GM19025 (cell line): ENCODE data around the gene USP12.
"Not testable (repeated sequence)": the region's sequence is repeated elsewhere in the genome, so short reads cannot be mapped to it uniquely, and the experiment has no call there.

Experiments used
- ATAC-seq: cut with Tn5 transposase; IDR thresholded peaks from one replicate; pipeline ENCODE4 v1.9.1; 2021; ENCODE audit warnings: mild to moderate bottlenecking, low read depth, moderate library complexity; ENCODE audit not compliant: unreplicated experiment

The USP12 gene

GRCh38 chr13:27125357-27126282, 46.0 kb downstream of the USP12 start:
- no peak for ATAC-seq

DNA sequence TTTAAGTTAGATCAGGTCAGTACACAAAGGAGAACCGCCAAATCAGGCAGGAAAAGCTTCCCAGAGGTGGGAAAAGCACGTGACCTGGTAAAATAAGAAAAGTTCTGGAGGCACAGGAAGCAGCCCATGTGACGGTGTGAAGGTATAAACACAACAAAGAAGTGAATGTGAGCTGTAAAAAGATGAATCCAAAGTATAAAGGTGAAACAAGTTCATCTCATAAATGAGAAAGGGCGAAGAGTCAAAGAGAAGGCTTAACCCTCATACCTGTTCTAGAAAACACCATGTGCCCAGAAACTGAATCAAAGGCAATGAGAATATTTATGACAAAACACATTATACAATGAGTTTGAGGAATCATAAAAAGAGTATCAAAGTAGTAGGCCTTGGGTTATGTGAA, 47.0 kb downstream of the USP12 start:
- no peak for ATAC-seq

DNA sequence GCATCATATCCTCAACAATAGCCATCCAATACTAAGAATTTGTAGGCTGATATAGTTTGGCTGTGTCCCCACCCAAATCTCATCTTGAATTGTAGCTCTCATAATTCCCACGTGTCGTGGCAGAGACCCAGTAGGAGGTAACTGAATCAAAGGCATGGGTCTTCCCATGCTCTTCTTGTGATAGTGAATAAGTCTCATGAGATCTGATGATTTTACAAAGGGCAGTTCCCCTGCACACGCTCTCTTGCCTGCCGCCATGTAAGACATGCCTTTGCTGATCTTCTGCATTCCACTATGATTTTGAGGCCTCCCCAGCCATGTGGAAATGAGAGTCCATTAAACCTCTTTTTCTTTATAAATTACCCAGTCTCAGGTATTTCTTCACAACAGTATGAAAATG, 48.2 kb downstream of the USP12 start:
- not testable (repeated sequence) for ATAC-seq

DNA sequence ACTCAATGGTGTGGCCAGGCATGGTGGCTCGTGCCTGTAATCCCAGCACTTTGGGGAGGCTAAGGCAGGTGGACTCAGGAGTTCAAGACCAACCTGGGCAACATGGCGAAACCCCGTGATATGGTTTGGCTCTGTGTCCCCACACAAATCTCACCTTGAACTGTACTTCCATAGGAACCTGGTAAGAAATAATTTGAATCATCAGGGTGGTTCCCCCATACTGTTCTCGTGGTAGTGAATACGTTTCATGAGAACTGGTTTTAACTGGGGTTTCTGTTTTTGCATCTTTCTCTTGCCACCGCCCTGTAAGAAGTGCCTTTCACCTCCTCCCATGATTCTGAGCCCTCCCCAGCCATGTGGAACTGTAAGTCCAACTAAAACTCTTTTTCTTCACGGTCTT, 49.6 kb downstream of the USP12 start:
- no peak for ATAC-seq

- ATAC-seq, result no peak
Observed at GRCh38 chr13:27120811-27121210, 50.8 kb downstream of the USP12 start.

DNA sequence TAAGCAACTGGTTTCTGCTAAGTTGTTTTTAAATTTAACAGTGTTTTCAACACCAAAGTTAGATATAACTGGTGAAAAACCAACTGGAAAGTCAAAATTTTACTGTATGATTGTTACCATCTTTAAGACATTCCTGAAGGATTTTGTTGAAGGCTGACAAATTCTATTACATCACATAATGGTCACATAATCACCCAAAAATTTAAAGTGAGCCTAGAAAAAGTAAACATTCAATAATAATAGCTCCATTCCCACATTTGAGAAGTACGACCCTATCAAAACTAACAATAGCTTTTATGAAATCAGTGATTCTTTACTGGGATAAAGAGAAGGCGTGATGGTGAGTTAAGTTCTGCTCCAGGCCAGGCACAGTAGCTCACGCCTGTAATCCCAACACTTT, 51.6 kb downstream of the USP12 start:
- no peak for ATAC-seq

DNA sequence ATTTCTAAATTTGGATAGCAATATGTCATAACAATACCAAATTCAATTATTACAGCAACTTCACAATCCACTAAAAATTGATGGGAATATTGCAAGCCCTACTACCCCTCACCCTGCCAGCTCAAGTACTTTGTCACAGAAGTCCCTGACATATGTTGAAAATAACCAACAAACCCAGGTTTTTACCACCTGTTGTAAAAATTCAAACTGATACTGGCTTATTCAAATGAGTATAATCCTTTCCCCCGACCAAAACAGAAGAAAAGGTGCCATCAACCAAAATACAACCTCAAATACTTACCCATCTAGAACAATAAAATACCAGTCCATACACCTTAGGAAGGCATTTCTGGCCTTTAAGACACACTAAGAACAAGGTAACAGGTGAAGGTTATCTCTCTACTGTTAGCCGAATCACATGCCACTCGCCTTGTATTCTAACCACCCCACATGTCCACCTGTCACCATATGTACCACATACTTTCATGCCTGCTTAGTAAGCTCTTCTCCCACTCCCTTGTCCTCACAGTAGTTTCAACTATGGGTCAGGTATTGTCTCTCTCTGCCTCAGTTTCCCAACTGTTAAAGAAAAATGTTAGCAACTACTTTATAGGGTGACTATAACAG, 53.1 kb downstream of the USP12 start:
- no peak for ATAC-seq

DNA sequence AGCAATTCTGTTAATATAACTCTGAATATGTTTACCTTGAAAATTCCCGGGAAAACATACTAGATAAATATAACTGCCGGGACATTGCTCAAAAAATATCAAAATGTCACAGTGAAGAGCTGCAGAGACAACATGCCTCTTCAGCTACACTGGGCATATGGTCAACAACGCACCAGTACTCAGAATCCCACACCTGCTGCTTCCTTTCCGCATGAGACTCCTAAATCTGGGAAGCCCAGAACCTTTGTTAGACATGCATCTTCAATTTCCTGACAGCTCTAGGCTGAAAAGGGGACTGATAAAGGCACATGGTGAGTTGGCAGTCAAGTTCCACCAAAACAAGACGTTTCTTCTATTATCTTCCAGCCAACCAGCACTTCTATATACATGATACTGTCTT, 53.7 kb downstream of the USP12 start:
- ATAC-seq, result no peak

- ATAC-seq, result no peak
Observed at GRCh38 chr13:27117158-27117557, 54.5 kb downstream of the USP12 start.

GRCh38 chr13:27113436-27113835, 58.2 kb downstream of the USP12 start:
- peak; percentile 47 for ATAC-seq

DNA sequence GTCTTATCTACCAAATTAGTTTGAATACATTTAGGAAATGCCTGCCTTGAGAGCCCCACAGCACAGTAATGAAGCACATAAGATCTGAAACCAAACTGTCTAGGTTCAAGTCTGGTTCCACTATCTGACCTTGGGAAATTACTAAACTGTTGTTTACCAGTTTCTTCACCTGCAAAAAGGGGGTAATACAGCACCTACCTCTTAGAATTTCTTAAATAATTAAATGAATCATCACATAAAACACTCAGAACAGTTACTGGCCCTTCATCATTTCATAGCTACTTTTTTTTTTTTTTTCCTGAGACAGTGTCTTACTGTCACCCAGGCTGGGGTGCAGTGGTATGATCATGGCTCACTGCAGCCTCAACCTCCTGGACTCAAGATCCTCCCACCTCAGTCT, 59.6 kb downstream of the USP12 start:
- ATAC-seq, result no peak

DNA sequence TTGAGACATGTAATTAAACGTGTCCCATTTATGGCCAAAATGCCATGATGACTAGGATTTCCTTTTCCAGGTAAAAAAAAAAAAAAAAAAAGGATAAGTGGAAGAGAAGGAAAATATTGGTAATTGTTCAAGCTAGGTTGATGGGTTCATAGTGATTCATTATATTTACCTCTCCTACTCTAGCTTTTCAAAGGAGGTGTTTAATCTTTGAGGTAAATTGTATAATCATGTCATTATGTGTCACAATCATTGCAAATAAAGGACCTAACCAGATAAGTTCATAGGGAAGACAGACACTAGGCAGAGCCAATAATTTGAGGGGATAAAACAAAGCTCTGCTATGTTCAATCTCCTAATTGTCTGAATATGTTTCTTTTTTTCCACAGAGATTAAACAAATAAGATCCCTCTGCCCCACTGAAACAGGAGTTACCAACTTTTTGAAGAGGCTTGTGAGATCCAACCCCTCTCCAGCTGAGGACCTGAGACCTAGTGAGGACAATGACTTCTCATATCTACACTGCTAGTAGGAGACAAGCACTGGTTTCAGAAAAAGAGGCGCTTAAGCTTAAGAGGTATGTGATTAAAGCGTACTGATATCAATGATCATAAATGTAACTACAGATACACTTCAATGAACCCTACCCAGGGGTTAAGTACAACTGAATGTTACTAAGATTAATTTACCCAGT, 61.4 kb downstream of the USP12 start:
- no peak for ATAC-seq

DNA sequence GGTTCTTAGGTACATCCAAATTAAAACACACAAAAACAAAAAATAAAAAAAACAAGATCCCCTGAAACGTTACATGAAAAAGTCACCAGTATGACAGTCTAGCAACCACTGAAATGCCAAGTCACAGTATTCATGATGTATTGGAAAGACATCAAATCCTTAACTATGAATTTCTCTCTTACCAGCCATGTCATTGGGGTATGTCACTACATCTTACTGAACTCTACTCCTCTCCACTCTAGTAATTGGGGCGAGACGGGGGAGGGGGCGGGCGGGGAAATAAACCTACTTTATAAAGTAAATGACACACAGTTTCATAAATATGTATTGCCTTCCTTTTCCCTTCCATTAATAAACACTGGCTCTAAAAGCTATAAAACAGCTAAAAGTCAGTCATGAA, 65.5 kb downstream of the USP12 start:
- ATAC-seq, result no peak

- no peak for ATAC-seq
Observed at GRCh38 chr13:27104606-27105005, 67.0 kb downstream of the USP12 start.

DNA sequence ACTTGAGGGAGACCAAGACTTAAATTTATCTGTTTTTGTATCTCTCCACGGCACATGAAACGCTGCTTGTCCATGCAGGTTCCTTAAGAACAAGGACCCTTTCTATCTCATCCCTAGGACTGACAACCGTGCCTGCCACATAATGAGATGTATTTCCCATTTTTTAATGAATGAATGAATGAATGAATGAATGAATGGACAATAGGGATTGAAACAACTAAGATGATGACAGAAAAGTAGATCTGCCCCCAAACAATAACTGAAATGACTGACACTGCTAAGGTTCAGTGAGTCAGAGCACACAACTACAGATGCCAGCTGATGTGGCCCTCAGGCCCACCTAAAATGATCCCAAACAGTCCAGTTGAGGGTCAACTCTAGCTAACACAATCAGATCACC, 69.8 kb downstream of the USP12 start:
- ATAC-seq, result no peak

- no peak for ATAC-seq
Observed at GRCh38 chr13:27101289-27101688, 70.3 kb downstream of the USP12 start.

- no peak for ATAC-seq
Observed at GRCh38 chr13:27097691-27098090, 73.9 kb downstream of the USP12 start.

DNA sequence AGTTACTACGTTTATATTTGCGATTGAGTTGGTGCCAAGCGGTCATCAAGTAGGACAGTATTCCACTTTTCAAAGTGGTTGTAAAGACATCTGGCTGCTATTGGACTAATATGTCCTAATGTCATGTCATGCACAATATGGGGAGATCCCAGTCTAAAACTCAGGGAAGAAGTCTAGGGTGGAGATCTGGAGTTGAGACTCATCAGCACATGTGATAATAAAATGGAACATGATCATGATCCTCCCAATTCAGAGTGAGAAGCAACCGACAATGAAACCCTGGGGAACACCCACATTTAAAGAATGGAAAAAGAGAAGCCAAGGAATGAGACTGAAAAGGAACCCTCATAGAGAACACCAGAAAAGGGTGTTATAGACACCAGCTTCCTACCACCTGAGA, 80.2 kb downstream of the USP12 start:
- ATAC-seq, result no peak

DNA sequence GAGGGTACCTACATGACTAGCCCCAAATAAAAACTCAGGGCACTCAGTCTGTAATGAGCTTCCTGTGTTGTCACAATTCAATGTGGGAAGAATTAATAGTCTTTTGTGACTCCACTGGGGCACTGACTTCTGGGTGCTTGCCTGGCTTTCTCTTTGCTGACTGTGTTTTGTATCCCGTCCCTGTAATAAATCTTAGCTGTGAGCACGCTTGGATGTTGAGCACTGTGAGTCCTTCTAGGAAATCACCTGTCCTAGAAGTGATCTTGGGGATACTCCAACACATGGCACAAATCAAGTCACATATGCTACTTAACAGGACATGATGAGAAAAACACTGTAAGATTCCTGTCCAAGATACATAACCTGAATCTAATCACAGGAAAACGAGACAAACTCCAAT, 83.0 kb downstream of the USP12 start:
- ATAC-seq, result no peak

GRCh38 chr13:27086599-27087265, 84.9 kb downstream of the USP12 start:
- no peak for ATAC-seq

- no peak for ATAC-seq
Observed at GRCh38 chr13:27083183-27083582, 88.4 kb downstream of the USP12 start.
